ENCODE data around the gene GAB2. TPM values are rescaled to one million over a fixed set of nuclear protein-coding genes. Genes with fewer than 3 reads are reported as not detected.

Gene GAB2
- total and polyA plus RNA-seq, 10 of the 15 experiments (the other 5 are each of a cell fraction or from before 2014, with no cell fraction given): 0.69 to 12.6 (median 3.8) TPM

- POLR2A ChIA-PET: no interaction called here
- Histone ChIP-seq H3K4me3 (no peak overlapping the region), H3K9ac (ENCODE audit: control insufficient read depth, insufficient read depth, low read length) (no peak overlapping the region)
These were observed 192.7 kb downstream of the GAB2 start for GRCh38 chr11:78224906-78225420.

More at GRCh38 chr11:78224906-78225420, 192.7 kb downstream of the GAB2 start:
- no peak overlapping the region for H2AFZ ChIP-seq (ENCODE audit: control insufficient read depth, low read depth, low read length)
- ATAC-seq (no peak), DNase-seq (ENCODE audit: low read depth, low spot score) (no peak), FAIRE-seq (no peak)
- no peaks in the 10 kb centered on the region for H3K9me3 ChIP-seq (replicated peaks; ENCODE audit: control insufficient read depth, insufficient read depth, low read length)
- 90% methylated on average over 7 of the region's 7 CpGs for WGBS (ENCODE audit: insufficient coverage, insufficient replicate concordance, low lambda C conversion rate, missing lambda C conversion rate)
- TF ChIP-seq NR2C1 (IDR thresholded peaks at IDR 0.05): no peak
- no peak for TF ChIP-seq POLR2AphosphoS5 (IDR thresholded peaks at IDR 0.05; ENCODE audit: low read length)
- TF ChIP-seq EP300 (IDR thresholded peaks at IDR 0.05; ENCODE audit: borderline replicate concordance in 1 of 2, control insufficient read depth in 1 of 2, low read depth in 2 of 2, low read length in 2 of 2): no peak
- TF ChIP-seq YY1 (IDR thresholded peaks at IDR 0.05; ENCODE audit: low read depth, low read length): no peak
- TF ChIP-seq ZNF24 (IDR thresholded peaks at IDR 0.05): no peak
- TF ChIP-seq SIX5 (IDR thresholded peaks at IDR 0.05; ENCODE audit: low read depth, low read length, severe bottlenecking): no peak
- no peak for TF ChIP-seq GABPA (IDR thresholded peaks at IDR 0.05; ENCODE audit: low read depth)
- no peak for TF ChIP-seq ZNF592 (IDR thresholded peaks at IDR 0.05)
- H3K36me3 ChIP-seq (ENCODE audit: control insufficient read depth in 2 of 2, insufficient read depth in 2 of 2, low read length in 1 of 2): 0 out of 4 replicates have a peak, but pooled peaks cover 0 to 3% of the 10 kb centered on the region in 2 experiments
- RAD21 ChIA-PET (ENCODE audit: unreplicated experiment): interaction anchor here (2.0 to 5.2 kb wide), 2 partner anchors 203 to 341 kb away, joined by 5 to 124 read pairs; no protein-coding TSS in a partner anchor
- CTCF ChIA-PET: interaction anchor here (0.7 to 8.1 kb wide), 3 partner anchors 110 to 341 kb away, joined by 3 to 181 read pairs (median 4); no protein-coding TSS in a partner anchor
- in situ Hi-C loops (cut with MboI) (loop anchor here (5.0 kb wide), 1 partner anchor 337 kb away; no protein-coding TSS in a partner anchor), intact Hi-C loops (cut with micrococcal nuclease; ENCODE audit: unreplicated experiment) (no loop called here)
- no peaks in the 10 kb centered on the region for H4K20me1 ChIP-seq (ENCODE audit: control insufficient read depth, insufficient read depth)
- H3K4me1 ChIP-seq (ENCODE audit: control insufficient read depth, insufficient read depth, low read length): peaks cover 60% of the 10 kb centered on the region
- H3K4me2 ChIP-seq (ENCODE audit: control insufficient read depth, insufficient read depth): no peak overlapping the region
- BruUV-seq (replicated peaks): no TSS peak
- no peaks in the 10 kb centered on the region for H3K79me2 ChIP-seq (ENCODE audit: control insufficient read depth, insufficient read depth, low read length)
- H3K27ac ChIP-seq (ENCODE audit: control insufficient read depth, insufficient read depth): no peak overlapping the region
- no peaks in the 10 kb centered on the region for H3K27me3 ChIP-seq (replicated peaks in 1 of 2; ENCODE audit: control insufficient read depth in 2 of 2, insufficient read depth in 2 of 2, low read length in 1 of 2)
- SMC1A ChIA-PET (ENCODE audit: uncharacterized antibody, unreplicated experiment): interaction anchor here (1.0 to 1.7 kb wide), 2 partner anchors 316 to 340 kb away, joined by 4 to 5 read pairs; no protein-coding TSS in a partner anchor
